GM12865 (cell line): ENCODE data around the gene PCDHGA11.
"Not testable (repeated sequence)": the region's sequence is repeated elsewhere in the genome, so short reads cannot be mapped to it uniquely, and the experiment has no call there.

Experiments
- DNase-seq: peaks from one replicate; pipeline ENCODE4 v3.0.0; 2010; ENCODE audit warnings: low read depth
- H3K4me3 ChIP-seq: 2 replicates; pipeline ENCODE4 v1.5.1; 2011; ENCODE audit warnings: mild to moderate bottlenecking, low read depth, low read length, control low read depth
- CTCF ChIP-seq: IDR thresholded peaks from 2 replicates; pipeline ENCODE4 v1.5.1; 2011; ENCODE audit warnings: low read length, control low read depth, low read depth, inconsistent platforms; ENCODE audit not compliant: insufficient read depth; ENCODE audit errors: missing control alignments

The PCDHGA11 gene

GRCh38 chr5:141420855-141421488, at the start of gene PCDHGA11:
PCDHGA11 (plus strand) TSS chr5:141421051; CDS start chr5:141421228, 177 bp downstream.
- H3K4me3 ChIP-seq = peak within 1 kb of the TSS; percentile 65
- peak; percentile 77 for DNase-seq
- TF ChIP-seq CTCF = peak; percentile 51

- H3K4me3 ChIP-seq = no peak overlapping the region
- no peak for DNase-seq
- TF ChIP-seq CTCF = no peak
Observed at GRCh38 chr5:141371572-141372475, 49.0 kb upstream of the PCDHGA11 start.

GRCh38 chr5:141373673-141374317, 47.1 kb upstream of the PCDHGA11 start, which contains the start of gene PCDHGA6:
PCDHGA6 (plus strand) TSS chr5:141373891; CDS start chr5:141374084, 193 bp downstream.
- TF ChIP-seq CTCF = peak; percentile 28
- H3K4me3 ChIP-seq = no peak within 1 kb of the TSS
- no peak for DNase-seq

GRCh38 chr5:141374627-141375026, 46.2 kb upstream of the PCDHGA11 start:
- no peak for DNase-seq
- no peak overlapping the region for H3K4me3 ChIP-seq
- TF ChIP-seq CTCF = no peak

- H3K4me3 ChIP-seq, DNase-seq: not testable (repeated sequence)
Observed at GRCh38 chr5:141375444-141376155, 45.3 kb upstream of the PCDHGA11 start.

- no peak for DNase-seq
- no peak within 1 kb of the TSS for H3K4me3 ChIP-seq
- no peak for TF ChIP-seq CTCF
Observed at GRCh38 chr5:141382469-141383294, 38.2 kb upstream of the PCDHGA11 start, which contains the start of gene PCDHGA7. PCDHGA7 (plus strand) TSS chr5:141382742; CDS start chr5:141382900, 158 bp downstream.
